Mononuclear cell (primary cell): ENCODE data around the gene SOD2. TPM values are rescaled to one million over a fixed set of nuclear protein-coding genes. Genes with fewer than 3 reads are reported as not detected.
"Not testable (repeated sequence)": the region's sequence is repeated elsewhere in the genome, so short reads cannot be mapped to it uniquely, and the experiment has no call there.

Experiments
- H3K27me3 ChIP-seq: 2 replicates; pipeline ENCODE4 v1.6.0; 2011; ENCODE audit warnings: low read length, control low read depth; ENCODE audit not compliant: insufficient read depth
- H3K4me1 ChIP-seq: 2 replicates; pipeline ENCODE4 v1.5.1; 2011; ENCODE audit warnings: mild to moderate bottlenecking, low read length, control low read depth; ENCODE audit not compliant: insufficient read depth
- H3K4me3 ChIP-seq: 2 replicates; pipeline ENCODE4 v1.5.1; 2011; ENCODE audit warnings: mild to moderate bottlenecking, low read length, moderate library complexity
- H3K9me3 ChIP-seq: 2 replicates; pipeline ENCODE4 v1.5.1; 2011; ENCODE audit warnings: low read depth, mild to moderate bottlenecking, control low read depth, low read length
- total RNA-seq: library from RNA; depleted of rRNA; stranded (reverse); fragments of >200 nt; gene quantifications from one replicate; pipeline ENCODE4 v1.2.3, GENCODE V29; 2012

Gene SOD2
- 932 TPM for total RNA-seq

- Histone ChIP-seq H3K9me3 (no peaks in the 10 kb centered on the region), H3K27me3 (no peaks in the 10 kb centered on the region), H3K4me3 (peak within 1 kb of the TSS; percentile 74), H3K4me1 (peaks cover 50% of the 10 kb centered on the region)
These were observed at the start of gene SOD2 for GRCh38 chr6:159693128-159693893. Gene SOD2, minus strand, starts transcription at chr6:159693241. Its CDS starts 74 bp downstream, at chr6:159693167.

GRCh38 chr6:159742165-159742564, 49.1 kb upstream of the SOD2 start:
- Histone ChIP-seq H3K9me3 (no peaks in the 10 kb centered on the region), H3K27me3 (no peaks in the 10 kb centered on the region), H3K4me1 (peaks cover 7% of the 10 kb centered on the region), H3K4me3 (no peak overlapping the region)

- Histone ChIP-seq H3K27me3 (no peaks in the 10 kb centered on the region), H3K4me3 (no peak overlapping the region), H3K9me3 (no peaks in the 10 kb centered on the region), H3K4me1 (peaks cover 16% of the 10 kb centered on the region)
These were observed 46.3 kb upstream of the SOD2 start for GRCh38 chr6:159739341-159739740.

GRCh38 chr6:159736908-159737307, 43.9 kb upstream of the SOD2 start:
- H3K4me3 ChIP-seq, result no peak overlapping the region
- H3K9me3 ChIP-seq, result no peaks in the 10 kb centered on the region
- H3K4me1 ChIP-seq, result peaks cover 31% of the 10 kb centered on the region
- H3K27me3 ChIP-seq, result no peaks in the 10 kb centered on the region

- H3K27me3 ChIP-seq, H3K9me3 ChIP-seq: not testable (repeated sequence)
- H3K4me1 ChIP-seq, result peaks cover 53% of the 10 kb centered on the region
These were observed 40.4 kb upstream of the SOD2 start for GRCh38 chr6:159733395-159733794.

GRCh38 chr6:159732550-159732949, 39.5 kb upstream of the SOD2 start:
- H3K4me3 ChIP-seq, H3K27me3 ChIP-seq, H3K9me3 ChIP-seq: not testable (repeated sequence)
- peaks cover 52% of the 10 kb centered on the region for H3K4me1 ChIP-seq

More at GRCh38 chr6:159733395-159733794, 40.4 kb upstream of the SOD2 start:
- not testable (repeated sequence) for H3K4me3 ChIP-seq

GRCh38 chr6:159730332-159730676, 37.3 kb upstream of the SOD2 start:
- H3K27me3 ChIP-seq, result no peaks in the 10 kb centered on the region
- H3K9me3 ChIP-seq, result no peaks in the 10 kb centered on the region
- H3K4me3 ChIP-seq, result no peak overlapping the region
- peaks cover 59% of the 10 kb centered on the region for H3K4me1 ChIP-seq

- Histone ChIP-seq H3K4me1 (peaks cover 60% of the 10 kb centered on the region), H3K27me3 (no peaks in the 10 kb centered on the region), H3K4me3 (peak overlapping the region; percentile 12), H3K9me3 (no peaks in the 10 kb centered on the region)
These were observed 36.7 kb upstream of the SOD2 start for GRCh38 chr6:159729598-159730331.

GRCh38 chr6:159728531-159728964, 35.5 kb upstream of the SOD2 start:
- H3K4me1 ChIP-seq, result peaks cover 58% of the 10 kb centered on the region
- H3K27me3 ChIP-seq, result no peaks in the 10 kb centered on the region
- peak overlapping the region; percentile 89 for H3K4me3 ChIP-seq
- H3K9me3 ChIP-seq, result no peaks in the 10 kb centered on the region

GRCh38 chr6:159727717-159728445, 34.8 kb upstream of the SOD2 start:
- Histone ChIP-seq H3K4me3 (peak overlapping the region; percentile 89), H3K4me1 (peaks cover 54% of the 10 kb centered on the region), H3K9me3 (no peaks in the 10 kb centered on the region), H3K27me3 (no peaks in the 10 kb centered on the region)

GRCh38 chr6:159726918-159727716, 34.1 kb upstream of the SOD2 start, which contains the start of gene WTAP:
Gene WTAP, plus strand, starts transcription at chr6:159727506. Its CDS starts 8,760 bp downstream, at chr6:159736266.
- H3K27me3 ChIP-seq, result no peaks in the 10 kb centered on the region
- peaks cover 49% of the 10 kb centered on the region for H3K4me1 ChIP-seq
- H3K9me3 ChIP-seq, result no peaks in the 10 kb centered on the region
- peak within 1 kb of the TSS; percentile 89 for H3K4me3 ChIP-seq

GRCh38 chr6:159726255-159726917, 33.3 kb upstream of the SOD2 start:
- H3K4me3 ChIP-seq, result peak overlapping the region; percentile 89
- no peaks in the 10 kb centered on the region for H3K9me3 ChIP-seq
- peaks cover 43% of the 10 kb centered on the region for H3K4me1 ChIP-seq
- no peaks in the 10 kb centered on the region for H3K27me3 ChIP-seq

- not testable (repeated sequence) for H3K27me3 ChIP-seq, H3K9me3 ChIP-seq, H3K4me3 ChIP-seq
- peaks cover 31% of the 10 kb centered on the region for H3K4me1 ChIP-seq
These were observed 32.2 kb upstream of the SOD2 start for GRCh38 chr6:159725208-159725607.

- no peak overlapping the region for H3K4me3 ChIP-seq
- H3K27me3 ChIP-seq, result no peaks in the 10 kb centered on the region
- H3K4me1 ChIP-seq, result peaks cover 27% of the 10 kb centered on the region
- no peaks in the 10 kb centered on the region for H3K9me3 ChIP-seq
These were observed 31.7 kb upstream of the SOD2 start for GRCh38 chr6:159724778-159725177.
